Adrenal gland (tissue), 12 donors: ENCODE results near the gene CYBA. TPM values are rescaled to one million over a fixed set of nuclear protein-coding genes. Genes with fewer than 3 reads are reported as not detected.

ENCODE experiments used
- DNase-seq, 7 donors: peaks; one replicate each; pipeline ENCODE4 v3.0.0-alpha.2; 2019 to 2020
- H3K27ac ChIP-seq, 5 donors: fragments of 200-600 bp; sonication (generic) in 4 of 5; 1 replicate in 3 of 5; 2 replicates in 2 of 5; pipeline versions ENCODE4 v1.5.1 to v1.8.0; 2016 to 2020; ENCODE audit warnings: mild to moderate bottlenecking in 1 of 5
- H3K27me3 ChIP-seq: fragments of 200-600 bp; 2 replicates; pipeline ENCODE4 v1.8.0; 2021
- H3K36me3 ChIP-seq, 2 donors: fragments of 200-600 bp; replicated peaks in 1 of 2; 1 replicate in 1 of 2; 2 replicates in 1 of 2; pipeline versions ENCODE4 v1.5.1 to v1.8.0; 2018 to 2022
- H3K4me1 ChIP-seq, 2 donors: fragments of 200-600 bp; replicated peaks in 1 of 2; 1 replicate in 1 of 2; 2 replicates in 1 of 2; pipeline versions ENCODE4 v1.5.1 to v1.8.0; 2018 to 2021
- H3K4me3 ChIP-seq, 4 donors: fragments of 200-600 bp; sonication (generic) in 3 of 4; one replicate each; pipeline ENCODE4 v1.5.1; 2016 to 2018
- H3K9me3 ChIP-seq, 3 donors: fragments of 200-600 bp; sonication (generic) in 1 of 3; replicated peaks in 1 of 3; 1 replicate in 2 of 3; 2 replicates in 1 of 3; pipeline versions ENCODE4 v1.5.1 to v1.8.0; 2016 to 2021
- POLR2A ChIP-seq, 2 donors: fragments of 450-650 bp; IDR thresholded peaks; one replicate each; pipeline ENCODE4 v1.6.1; 2017; ENCODE audit warnings: antibody characterized with exemption in 2 of 2, mild to moderate bottlenecking in 2 of 2, moderate library complexity in 1 of 2
- WGBS, 4 donors: extraction: QIAGEN DNeasy Blood & Tissue Kit in 2 of 4; methylation state at CpG; one replicate each; pipeline versions ENCODE4 v1.1.5 to v1.1.7; 2013 to 2017; 5-methylcytosine and 5-hydroxymethylcytosine counted together
- intact Hi-C, 2 donors: fragments of 100-400 bp; cut with DNase I; formaldehyde crosslinking; loops; one replicate each; pipeline versions ENCODE4 v1.14.1 to v1.15.0; 2022 to 2023
- polyA plus RNA-seq, 3 donors: library from polyadenylated mRNA; stranded (reverse); fragments of 200-250 nt in 2 of 3; fragments of 350-450 nt in 1 of 3; fragmentation: Illumina TruSeq in 1 of 3; extraction: RNeasy Lipid Tissue Mini Kit (QIAGEN cat#74804) in 1 of 3; gene quantifications; one replicate each; pipeline ENCODE4 v1.2.3, GENCODE V29; 2013 to 2014
- total RNA-seq, 9 donors: library from RNA; depleted of rRNA in 4 of 9; stranded (reverse); fragments of >200 nt in 4 of 9; fragments of 120-200 nt in 1 of 9; fragmentation: NEBNext Ultra II Directional in 1 of 9; extraction: Animal tissue kit (Norgen Biotek cat#: 25700) in 1 of 9; gene quantifications; one replicate each; pipeline versions ENCODE4 v1.1.0 to v1.2.4, GENCODE V29; 2013 to 2023
- TF ChIP-seq, protein P1 (sequence below), 6 experiments: fragments of 450-650 bp in 4 of 6; fragments of 200-600 bp in 2 of 6; sonication (generic) in 1 of 6; IDR thresholded peaks; 1 replicate in 5 of 6; 2 replicates in 1 of 6; pipeline versions ENCODE4 v1.5.1 to v1.8.0; 2016 to 2021; ENCODE audit warnings: antibody characterized with exemption in 6 of 6, mild to moderate bottlenecking in 2 of 6, moderate library complexity in 1 of 6
- donor health status: healthy with polysubstance abuse.
- donor health status: Bipolar disorder and iron deficiency.
- donor health status: DM: yes; HTN: yes; CAD: no.
- donor health status: DM: no; HTN: no; CAD: no.
- donor health status: DM: no; HTN: no; CAD: no.
- donor health status: DM: yes; HTN: yes; CAD: no.

The CYBA gene
- total and polyA plus RNA-seq, 12 donors: 19.6 to 374 (median 155) TPM

DNA sequence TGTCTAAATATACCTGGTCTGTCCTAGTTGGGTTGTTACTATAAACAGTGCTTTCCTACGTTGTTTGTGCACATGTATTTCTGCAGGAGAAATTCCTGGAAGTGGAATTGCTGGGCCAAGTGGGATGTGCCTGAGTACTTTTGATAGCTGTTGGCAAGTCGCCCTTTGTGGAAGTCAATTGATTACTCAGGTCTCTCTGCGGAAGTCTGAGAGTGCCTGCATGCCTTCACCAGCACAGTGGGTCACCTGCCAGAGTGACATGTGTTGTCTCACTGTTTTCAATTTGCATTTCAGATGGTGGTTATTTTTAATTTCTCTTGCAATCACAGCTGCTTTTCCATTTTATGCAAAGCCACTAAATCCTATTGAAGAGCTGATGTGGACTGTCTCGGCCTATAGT is 14.3 kb upstream of the CYBA start:
- Histone ChIP-seq H3K4me3 (no peak overlapping the region), H3K27me3 (no peaks in the 10 kb centered on the region), H3K9me3 (no peaks in the 10 kb centered on the region), H3K36me3 (no peaks in the 10 kb centered on the region), H3K27ac (no peak overlapping the region), H3K4me1 (peaks cover 6 to 14% of the 10 kb centered on the region in 2 donors)
- 55 to 60% (median 59%) methylated on average over 4 of the region's 4 CpGs for WGBS, 4 donors
- TF ChIP-seq POLR2A (IDR thresholded peaks at IDR 0.05): no peak
- TF ChIP-seq, protein P1, sequence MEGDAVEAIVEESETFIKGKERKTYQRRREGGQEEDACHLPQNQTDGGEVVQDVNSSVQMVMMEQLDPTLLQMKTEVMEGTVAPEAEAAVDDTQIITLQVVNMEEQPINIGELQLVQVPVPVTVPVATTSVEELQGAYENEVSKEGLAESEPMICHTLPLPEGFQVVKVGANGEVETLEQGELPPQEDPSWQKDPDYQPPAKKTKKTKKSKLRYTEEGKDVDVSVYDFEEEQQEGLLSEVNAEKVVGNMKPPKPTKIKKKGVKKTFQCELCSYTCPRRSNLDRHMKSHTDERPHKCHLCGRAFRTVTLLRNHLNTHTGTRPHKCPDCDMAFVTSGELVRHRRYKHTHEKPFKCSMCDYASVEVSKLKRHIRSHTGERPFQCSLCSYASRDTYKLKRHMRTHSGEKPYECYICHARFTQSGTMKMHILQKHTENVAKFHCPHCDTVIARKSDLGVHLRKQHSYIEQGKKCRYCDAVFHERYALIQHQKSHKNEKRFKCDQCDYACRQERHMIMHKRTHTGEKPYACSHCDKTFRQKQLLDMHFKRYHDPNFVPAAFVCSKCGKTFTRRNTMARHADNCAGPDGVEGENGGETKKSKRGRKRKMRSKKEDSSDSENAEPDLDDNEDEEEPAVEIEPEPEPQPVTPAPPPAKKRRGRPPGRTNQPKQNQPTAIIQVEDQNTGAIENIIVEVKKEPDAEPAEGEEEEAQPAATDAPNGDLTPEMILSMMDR (IDR thresholded peaks at IDR 0.05): no peak
- intact Hi-C loops: no loop called here
- DNase-seq: peak in 1 of 7 donors; percentile 63

DNA sequence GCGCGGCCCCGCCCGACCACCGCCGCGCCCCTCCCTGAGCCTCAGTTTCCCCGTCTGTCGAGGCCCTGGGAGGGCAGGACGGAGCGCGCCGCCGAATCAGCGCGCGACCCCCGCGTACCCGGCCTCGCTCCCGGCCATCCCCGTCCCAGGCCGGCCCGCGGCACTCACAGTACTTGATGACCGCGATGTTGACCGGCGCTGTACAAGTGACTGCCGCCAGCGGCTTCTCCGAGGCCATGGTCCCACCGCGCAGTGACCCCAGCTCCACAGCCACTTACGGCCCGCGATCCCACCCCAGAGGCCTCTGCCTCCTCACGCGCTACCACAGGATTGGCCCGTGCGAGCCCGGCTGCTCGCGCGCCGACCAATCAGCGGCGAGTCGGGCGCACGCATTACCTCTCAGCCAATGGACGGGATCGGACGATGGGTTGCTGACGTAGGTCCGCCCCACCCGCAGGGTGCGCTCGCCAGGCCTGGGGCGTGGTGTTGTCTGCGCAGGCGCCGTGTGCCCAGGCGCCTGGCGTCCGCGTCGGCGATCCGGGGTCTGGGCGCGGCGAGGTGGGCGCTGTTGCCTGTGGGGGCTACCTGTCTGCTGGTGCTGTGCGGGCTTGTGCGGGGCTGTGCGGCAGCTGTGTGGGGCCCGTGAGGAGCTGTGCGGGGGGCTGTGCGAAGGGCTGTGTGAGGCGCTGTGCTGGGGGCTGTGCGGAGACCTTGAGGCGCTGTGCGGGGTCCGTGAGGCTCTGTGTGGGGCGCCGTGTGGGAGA is 12.2 kb upstream of the CYBA start, which contains the start of gene MVD:
MVD (minus strand) TSS at position 249 of the 764 bp plus-strand sequence; CDS start at position 238, 11 bp downstream.
- Histone ChIP-seq H3K9me3 (no peaks in the 10 kb centered on the region), H3K4me3 (peak within 1 kb of the TSS; percentile 50 to 83 (median 72)), H3K27ac (peak within 1 kb of the TSS; percentile 49 to 90 (median 81)), H3K4me1 (peaks cover 6 to 14% of the 10 kb centered on the region in 2 donors), H3K27me3 (no peaks in the 10 kb centered on the region), H3K36me3 (no peaks in the 10 kb centered on the region)
- peak; percentile 97 to 99 (median 98) for DNase-seq
- peak; percentile 86 to 95 for TF ChIP-seq POLR2A (IDR thresholded peaks at IDR 0.05)
- TF ChIP-seq, protein P1 (IDR thresholded peaks at IDR 0.05): peak in 1 of 6 experiments; percentile 7
- intact Hi-C loops: no loop called here
- whole genome bisulfite sequencing, 4 donors: 0 to 1% (median 0%) methylated on average over 21 to 88 of the region's 88 CpGs

DNA sequence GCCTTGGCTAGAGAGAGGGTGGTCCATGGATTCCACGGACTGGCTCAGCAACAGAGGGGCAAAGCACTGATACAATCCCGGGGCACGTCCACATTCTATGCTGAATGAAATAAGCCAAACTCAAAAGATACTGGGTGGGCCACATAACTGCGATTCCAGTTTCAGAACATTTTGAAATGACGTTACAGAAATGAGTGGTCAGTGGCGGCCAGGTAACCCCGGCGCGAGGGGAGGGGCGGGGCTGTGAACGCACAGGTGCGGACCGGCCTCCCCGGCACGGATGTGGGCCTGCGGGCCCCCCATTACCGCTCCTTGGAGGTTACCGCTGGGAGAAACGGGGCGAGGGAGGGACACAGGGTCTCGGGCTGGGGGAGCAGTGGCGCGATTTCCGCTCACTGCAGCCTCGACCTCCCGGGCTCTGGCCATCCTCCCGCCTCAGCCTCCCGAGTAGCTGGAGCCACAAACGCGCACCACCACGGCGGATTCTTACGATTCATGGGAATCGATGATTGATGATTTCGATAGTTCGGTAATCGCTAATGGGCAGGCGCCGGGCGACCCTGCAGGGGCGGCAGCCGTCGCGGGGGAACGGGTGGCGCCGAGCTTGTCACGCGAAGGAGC is 11.5 kb upstream of the CYBA start:
- Histone ChIP-seq H3K27me3 (no peaks in the 10 kb centered on the region), H3K4me1 (peaks cover 6 to 14% of the 10 kb centered on the region in 2 donors), H3K36me3 (no peaks in the 10 kb centered on the region), H3K27ac (peak overlapping the region; percentile 49 to 90 (median 81)), H3K9me3 (no peaks in the 10 kb centered on the region), H3K4me3 (peak overlapping the region; percentile 39 to 83 (median 72))
- WGBS, 4 donors: 2 to 7% (median 3%) methylated on average over 8 to 49 of the region's 49 CpGs
- TF ChIP-seq, protein P1 (IDR thresholded peaks at IDR 0.05): no peak
- TF ChIP-seq POLR2A (IDR thresholded peaks at IDR 0.05): no peak
- DNase-seq: no peak
- intact Hi-C loops: no loop called here

DNA sequence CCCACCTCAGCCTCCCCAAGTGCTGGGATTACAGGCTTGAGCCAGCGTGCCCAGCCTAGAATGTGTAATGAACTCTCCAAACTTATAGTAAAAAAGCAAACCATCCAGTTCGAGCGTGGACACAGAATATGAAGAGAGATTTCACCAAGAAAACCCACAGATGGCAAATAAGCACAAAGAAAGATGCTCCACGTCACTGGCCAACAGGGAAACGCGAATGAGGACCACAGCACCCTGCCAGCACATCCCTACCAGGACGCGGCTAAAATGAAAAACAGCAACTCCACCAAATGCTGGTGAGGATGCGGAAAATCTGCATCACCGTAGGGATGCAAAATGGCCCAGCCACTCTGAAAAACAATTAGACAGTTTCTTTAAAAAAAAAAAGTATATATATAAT is 10.6 kb upstream of the CYBA start:
- Histone ChIP-seq H3K4me1 (peaks cover 6 to 14% of the 10 kb centered on the region in 2 donors), H3K36me3 (no peaks in the 10 kb centered on the region), H3K9me3 (no peaks in the 10 kb centered on the region), H3K27ac (no peak overlapping the region), H3K4me3 (no peak overlapping the region), H3K27me3 (no peaks in the 10 kb centered on the region)
- intact Hi-C loops: loop anchor here in 1 of 2 donors (2.0 kb wide), 1 partner anchor 25 kb away; the partner anchor contains the start of gene SNAI3
- DNase-seq: no peak
- whole genome bisulfite sequencing, 4 donors: 84 to 91% (median 87%) methylated on average over 10 of the region's 10 CpGs
- TF ChIP-seq POLR2A (IDR thresholded peaks at IDR 0.05): no peak
- TF ChIP-seq, protein P1 (IDR thresholded peaks at IDR 0.05): no peak
